ENCODE results near the gene ST6GALNAC1.
A peak's percentile ranks its signal among the peaks of the same experiment; 100 is the strongest.
"Not testable (repeated sequence)": the region's sequence is repeated elsewhere in the genome, so short reads cannot be mapped to it uniquely, and the experiment has no call there.

Gene ST6GALNAC1

GRCh38 chr17:76642032-76642561 is 1.5 kb downstream of the ST6GALNAC1 start:
- no peak for DNase-seq (ENCODE audit: low read depth)

- DNase-seq (ENCODE audit: low read depth), result no peak
These were observed 2.1 kb downstream of the ST6GALNAC1 start for GRCh38 chr17:76641501-76641900.

- DNase-seq (ENCODE audit: low read depth), result no peak
These were observed 2.8 kb downstream of the ST6GALNAC1 start for GRCh38 chr17:76640550-76641380.

GRCh38 chr17:76638263-76638662 is 5.3 kb downstream of the ST6GALNAC1 start:
- DNase-seq (ENCODE audit: low read depth), result no peak

- not testable (repeated sequence) for DNase-seq (ENCODE audit: low read depth)
These were observed 6.9 kb downstream of the ST6GALNAC1 start for GRCh38 chr17:76636486-76637206.

- no peak for DNase-seq (ENCODE audit: low read depth)
These were observed 7.7 kb downstream of the ST6GALNAC1 start for GRCh38 chr17:76635659-76636360.

GRCh38 chr17:76635039-76635438 is 8.5 kb downstream of the ST6GALNAC1 start:
- no peak for DNase-seq (ENCODE audit: low read depth)

DNA sequence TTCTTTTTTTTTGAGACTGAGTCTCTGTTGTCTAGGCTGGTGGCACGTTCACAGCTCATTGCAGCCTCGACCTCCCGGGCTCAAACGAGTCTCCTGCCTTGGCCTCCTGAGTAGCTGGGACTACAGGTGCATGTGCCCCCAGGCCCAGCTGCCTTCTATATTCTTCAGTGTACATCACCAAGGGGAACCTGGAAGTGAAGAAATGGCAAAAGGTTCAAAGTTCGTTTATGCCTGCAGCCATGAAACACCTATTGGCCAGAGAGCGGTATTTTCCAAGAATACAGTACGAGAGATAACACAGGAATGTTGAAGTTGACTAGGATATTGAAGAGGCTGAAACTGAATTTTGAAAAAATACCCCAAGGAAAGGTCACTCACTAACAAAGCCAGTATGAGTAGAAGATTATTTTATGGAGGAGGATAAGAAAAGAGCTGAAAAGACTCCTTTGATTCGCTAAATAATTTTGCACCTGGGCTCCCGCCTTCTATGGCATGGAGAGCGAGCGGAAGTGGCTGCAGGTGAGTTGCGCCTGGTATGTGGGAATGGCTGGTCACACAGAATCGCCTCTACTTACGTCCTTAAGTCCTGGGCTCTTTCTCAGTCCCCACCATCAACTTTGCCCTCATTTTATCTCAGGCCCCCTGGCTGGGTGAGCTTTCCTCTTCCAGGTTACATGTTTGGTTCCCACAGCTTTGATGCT is 9.8 kb downstream of the ST6GALNAC1 start:
- no peak for DNase-seq (ENCODE audit: low read depth)

- no peak for DNase-seq (ENCODE audit: low read depth)
These were observed 11.6 kb downstream of the ST6GALNAC1 start for GRCh38 chr17:76631821-76632565.

DNA sequence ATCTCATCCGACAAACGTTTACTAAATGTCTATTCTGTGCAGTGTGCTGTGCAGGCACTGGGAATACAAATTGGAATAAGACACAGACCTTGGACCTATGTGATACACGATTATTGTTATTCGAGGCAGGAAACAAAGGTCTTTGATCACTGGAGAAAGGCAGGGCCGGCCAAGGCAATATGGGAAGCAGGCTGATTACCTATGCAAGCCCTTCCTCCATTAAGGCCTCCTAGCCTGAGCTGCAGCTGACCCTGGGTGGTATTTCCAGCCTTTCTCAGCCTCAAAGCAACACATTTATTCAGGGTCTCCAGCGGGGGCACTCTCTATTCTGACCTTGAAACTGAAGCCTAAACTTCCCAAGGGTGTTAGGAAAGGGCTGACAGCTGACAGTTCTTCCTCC is 13.4 kb downstream of the ST6GALNAC1 start:
- no peak for DNase-seq (ENCODE audit: low read depth)

DNA sequence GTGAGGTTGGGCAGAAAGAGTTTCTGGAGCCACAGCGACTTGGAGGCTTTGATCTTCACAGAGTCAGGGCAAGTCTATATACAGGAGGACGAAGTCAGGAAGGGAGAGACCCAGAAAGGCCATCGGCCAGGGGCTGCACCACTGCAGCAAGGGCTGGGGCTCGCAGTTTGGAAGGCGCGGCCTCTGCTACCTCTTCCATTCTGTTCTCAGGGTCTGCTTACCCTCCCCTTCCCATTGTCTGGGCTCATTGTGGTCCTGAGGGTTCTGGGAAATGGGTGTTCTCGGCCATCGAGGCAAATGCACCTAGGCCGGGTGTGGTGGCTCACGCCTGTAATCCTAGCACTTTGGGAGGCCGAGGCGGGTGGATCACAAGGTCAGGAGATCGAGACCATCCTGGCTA is 16.0 kb downstream of the ST6GALNAC1 start:
- no peak for DNase-seq (ENCODE audit: low read depth)

DNA sequence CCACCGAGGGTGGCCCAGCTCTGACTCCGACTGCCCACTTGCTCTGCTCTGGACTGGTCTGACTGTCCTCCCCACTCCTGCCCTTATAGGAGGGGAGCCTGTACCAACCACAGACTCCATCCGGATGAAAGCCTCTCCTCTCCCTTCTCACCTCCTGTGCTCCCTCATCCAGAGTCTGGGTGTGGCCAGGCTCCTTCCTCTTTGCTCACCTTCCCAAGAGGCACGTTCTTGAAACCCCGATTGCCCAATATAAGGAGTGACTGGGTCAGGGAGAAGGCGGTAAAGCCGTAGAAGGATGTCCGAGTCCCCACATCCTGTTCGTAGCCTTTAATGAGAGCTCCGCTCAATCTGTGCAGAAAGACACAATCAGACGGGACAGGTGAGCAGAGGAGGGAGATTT is 17.1 kb downstream of the ST6GALNAC1 start:
- no peak for DNase-seq (ENCODE audit: low read depth)

DNA sequence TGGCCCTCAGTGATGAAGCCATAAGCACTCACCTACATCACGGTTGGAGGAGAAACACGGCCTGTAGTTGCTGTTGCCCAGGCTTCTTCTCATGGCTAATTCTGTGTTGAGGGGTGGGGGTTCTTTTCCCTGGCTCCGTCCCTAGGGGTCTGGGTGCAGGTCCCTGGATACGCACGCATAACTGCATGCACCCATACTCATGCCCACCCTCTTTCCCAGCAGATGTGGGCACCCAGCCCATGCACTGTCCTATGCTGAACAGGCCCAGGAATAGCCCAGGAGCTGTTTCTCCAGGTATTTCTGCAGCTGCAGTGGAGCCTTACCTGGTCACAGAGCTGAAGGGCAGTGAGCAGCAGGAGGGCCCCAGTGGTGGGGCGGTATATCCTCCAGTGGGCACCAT is 18.1 kb downstream of the ST6GALNAC1 start:
- no peak for DNase-seq (ENCODE audit: low read depth)

GRCh38 chr17:76623271-76624146 is 20.0 kb downstream of the ST6GALNAC1 start:
- DNase-seq (ENCODE audit: low read depth), result peak; percentile 61

- no peak for DNase-seq (ENCODE audit: low read depth)
These were observed 25.7 kb downstream of the ST6GALNAC1 start for GRCh38 chr17:76617838-76618237.

DNA sequence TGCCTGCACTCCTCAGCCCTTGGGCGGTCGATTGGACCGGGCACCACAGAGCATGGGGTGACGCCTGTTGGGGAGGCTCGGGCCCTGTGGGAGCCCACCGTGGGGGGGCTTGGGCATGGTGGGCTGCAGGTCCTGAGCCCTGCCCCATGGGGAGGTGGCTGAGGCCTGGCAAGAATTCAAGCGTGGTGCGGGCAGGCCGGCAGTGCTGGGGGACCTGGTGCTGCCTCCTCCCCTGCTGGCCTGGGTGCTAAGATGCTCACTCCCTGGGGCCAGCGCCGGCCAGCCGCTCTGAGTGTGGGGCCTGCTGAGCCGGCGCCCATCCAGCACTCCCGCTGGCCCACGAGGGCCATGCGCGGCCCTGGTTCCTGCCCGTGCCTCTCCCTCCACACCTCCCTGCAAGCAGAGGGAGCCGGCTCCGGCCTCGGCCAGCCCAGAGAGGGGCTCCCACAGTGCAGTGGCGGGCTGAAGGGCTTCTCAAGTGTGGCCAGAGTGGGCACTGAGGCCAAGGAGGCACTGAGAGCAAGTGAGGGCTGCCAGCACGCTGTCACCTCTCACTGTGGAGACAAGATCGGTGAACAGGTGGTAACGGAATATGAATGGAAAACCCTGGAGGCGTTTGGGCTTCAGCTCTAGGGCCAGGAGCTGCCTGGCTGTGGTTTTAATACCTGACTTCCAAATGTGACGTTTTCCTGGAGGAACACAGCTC is 28.5 kb downstream of the ST6GALNAC1 start:
- no peak for DNase-seq (ENCODE audit: low read depth)

DNA sequence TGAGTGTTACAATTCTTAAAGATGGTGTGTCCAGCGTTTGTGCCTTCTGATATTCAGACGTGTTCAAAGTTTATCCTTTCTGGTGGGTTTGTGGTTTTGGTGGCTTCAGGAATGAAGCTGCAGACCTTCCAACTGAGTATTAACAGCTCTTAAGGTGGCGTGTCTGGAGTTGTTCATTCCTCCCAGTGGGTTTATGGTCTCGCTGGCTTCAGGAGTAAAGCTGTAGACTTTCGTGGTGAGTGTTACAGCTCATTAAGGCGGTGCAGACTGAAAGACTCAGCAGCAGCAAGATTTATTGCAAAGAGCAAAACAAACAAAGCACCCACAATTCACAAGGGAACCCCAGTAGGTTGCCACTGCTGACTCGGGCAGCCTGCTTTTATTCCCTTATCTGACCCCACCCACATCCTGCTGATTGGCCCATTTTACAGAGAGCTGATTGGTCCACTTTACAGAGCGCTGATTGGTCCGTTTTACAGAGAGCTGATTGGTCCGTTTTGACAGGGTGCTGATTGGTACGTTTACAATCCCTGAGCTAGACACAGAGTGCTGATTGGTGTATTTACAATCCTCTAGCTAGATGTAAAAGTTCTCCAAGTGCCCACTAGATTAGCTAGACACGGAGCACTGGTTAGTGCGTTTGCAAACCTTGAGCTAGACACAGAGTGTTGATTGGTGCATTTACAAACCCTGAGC is 29.3 kb downstream of the ST6GALNAC1 start:
- DNase-seq (ENCODE audit: low read depth), result not testable (repeated sequence)

GRCh38 chr17:76612977-76613851 is 30.3 kb downstream of the ST6GALNAC1 start:
- DNase-seq (ENCODE audit: low read depth), result no peak
